ENCODE measurements around the gene OBP2B.

- TF ChIP-seq CTCF (optimal IDR thresholded peaks at IDR 0.05 in 1 of 3, IDR thresholded peaks at IDR 0.05 in 1 of 3, conservative IDR thresholded peaks at IDR 0.05 in 1 of 3; ENCODE audit: extremely low read depth in 1 of 3, insufficient read depth in 2 of 3, low read length in 3 of 3): no peak
- TF ChIP-seq EZH2 (IDR thresholded peaks at IDR 0.05; ENCODE audit: low read length): no peak
Observed at GRCh38 chr9:133257465-133257956, 48.5 kb upstream of the OBP2B start.
